Stomach (tissue), 4 donors: ENCODE results near the gene SGMS1.

ENCODE experiments used
- POLR2A ChIP-seq, 4 donors: fragments of 450-650 bp; IDR thresholded peaks; one replicate each; pipeline ENCODE4 v1.6.1; 2016; ENCODE audit warnings: antibody characterized with exemption in 4 of 4, control low read depth in 2 of 4, mild to moderate bottlenecking in 1 of 4, moderate library complexity in 1 of 4
- TF ChIP-seq, protein P1 (sequence below), 7 experiments: fragments of 450-650 bp in 4 of 7; fragments of 200-600 bp in 3 of 7; sonication (generic) in 3 of 7; IDR thresholded peaks; one replicate each; pipeline ENCODE4 v1.5.1; 2016 to 2019; ENCODE audit warnings: antibody characterized with exemption in 7 of 7, control low read depth in 2 of 7, mild to moderate bottlenecking in 1 of 7

DNA sequence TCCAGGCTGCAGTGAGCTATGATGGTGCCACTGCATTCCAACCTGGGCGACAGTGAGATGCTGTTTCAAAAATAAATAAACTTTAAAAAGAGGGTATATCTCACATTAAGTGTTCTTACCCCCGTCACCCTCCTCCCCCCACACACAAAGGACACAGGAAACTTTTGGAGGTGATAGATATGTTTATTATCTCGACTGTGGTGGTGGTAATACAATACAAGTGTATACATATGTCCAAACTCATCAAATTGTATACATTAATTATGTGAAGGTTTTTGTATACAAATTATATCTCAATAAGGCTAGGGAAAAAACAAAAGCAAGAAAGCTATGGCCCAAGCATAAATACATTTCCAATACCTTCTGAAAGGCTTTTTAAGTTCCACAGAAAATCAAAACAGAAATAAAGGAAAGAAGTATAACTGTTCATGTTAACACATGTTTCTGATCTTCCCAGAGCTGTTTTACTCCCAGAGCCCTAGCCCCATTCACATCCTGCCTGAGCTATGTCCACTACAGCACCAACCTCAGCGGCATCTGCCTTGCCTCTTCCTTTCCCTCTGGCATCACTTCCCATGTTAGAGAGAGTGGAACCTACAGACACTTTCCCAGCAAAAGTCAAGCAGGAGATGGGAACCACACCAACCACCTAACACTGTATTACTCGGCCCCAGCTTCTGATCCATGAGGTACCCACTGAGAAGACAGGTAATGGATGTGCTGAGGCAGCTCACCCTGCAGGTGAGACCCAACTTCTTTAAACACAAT is 48.1 kb downstream of the SGMS1 start:
- TF ChIP-seq, protein P1, sequence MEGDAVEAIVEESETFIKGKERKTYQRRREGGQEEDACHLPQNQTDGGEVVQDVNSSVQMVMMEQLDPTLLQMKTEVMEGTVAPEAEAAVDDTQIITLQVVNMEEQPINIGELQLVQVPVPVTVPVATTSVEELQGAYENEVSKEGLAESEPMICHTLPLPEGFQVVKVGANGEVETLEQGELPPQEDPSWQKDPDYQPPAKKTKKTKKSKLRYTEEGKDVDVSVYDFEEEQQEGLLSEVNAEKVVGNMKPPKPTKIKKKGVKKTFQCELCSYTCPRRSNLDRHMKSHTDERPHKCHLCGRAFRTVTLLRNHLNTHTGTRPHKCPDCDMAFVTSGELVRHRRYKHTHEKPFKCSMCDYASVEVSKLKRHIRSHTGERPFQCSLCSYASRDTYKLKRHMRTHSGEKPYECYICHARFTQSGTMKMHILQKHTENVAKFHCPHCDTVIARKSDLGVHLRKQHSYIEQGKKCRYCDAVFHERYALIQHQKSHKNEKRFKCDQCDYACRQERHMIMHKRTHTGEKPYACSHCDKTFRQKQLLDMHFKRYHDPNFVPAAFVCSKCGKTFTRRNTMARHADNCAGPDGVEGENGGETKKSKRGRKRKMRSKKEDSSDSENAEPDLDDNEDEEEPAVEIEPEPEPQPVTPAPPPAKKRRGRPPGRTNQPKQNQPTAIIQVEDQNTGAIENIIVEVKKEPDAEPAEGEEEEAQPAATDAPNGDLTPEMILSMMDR (IDR thresholded peaks at IDR 0.05): no peak
- no peak for TF ChIP-seq POLR2A (IDR thresholded peaks at IDR 0.05)
